Transverse colon (tissue), 4 donors: ENCODE measurements around the gene ZNF789.

Experiments
- EP300 ChIP-seq: sonication (generic); formaldehyde crosslinking; IDR thresholded peaks from one replicate; pipeline ENCODE4 v1.6.1; 2017; ENCODE audit warnings: antibody characterized with exemption, low read depth
- POLR2AphosphoS5 ChIP-seq, 3 donors: sonication (generic); formaldehyde crosslinking; IDR thresholded peaks; one replicate each; pipeline ENCODE4 v1.6.1; 2016; ENCODE audit warnings: antibody characterized with exemption in 3 of 3
- TF ChIP-seq, protein P1 (sequence below), 5 experiments: fragments of 200-600 bp in 3 of 5; fragments of 450-650 bp in 2 of 5; sonication (generic) in 3 of 5; IDR thresholded peaks; 1 replicate in 2 of 5; 2 replicates in 3 of 5; pipeline ENCODE4 v1.5.1; 2016 to 2017; ENCODE audit warnings: antibody characterized with exemption in 5 of 5, inconsistent platforms in 3 of 5, mild to moderate bottlenecking in 2 of 5, moderate library complexity in 1 of 5

DNA sequence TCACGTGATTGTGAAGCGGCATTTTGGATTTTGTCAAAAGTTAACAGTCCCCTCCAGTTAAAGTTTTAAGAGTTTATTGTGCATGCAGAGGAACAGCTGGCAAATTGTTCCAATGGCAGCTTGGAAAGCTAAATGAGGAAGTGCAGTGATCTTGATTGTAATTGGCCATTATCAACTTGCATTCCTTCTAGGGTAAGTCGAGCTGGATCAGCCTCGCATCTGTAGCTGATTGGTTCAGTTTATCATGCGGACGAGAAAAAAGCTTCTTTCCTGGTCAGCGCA is 566 bp downstream of the ZNF789 start:
- TF ChIP-seq, protein P1, sequence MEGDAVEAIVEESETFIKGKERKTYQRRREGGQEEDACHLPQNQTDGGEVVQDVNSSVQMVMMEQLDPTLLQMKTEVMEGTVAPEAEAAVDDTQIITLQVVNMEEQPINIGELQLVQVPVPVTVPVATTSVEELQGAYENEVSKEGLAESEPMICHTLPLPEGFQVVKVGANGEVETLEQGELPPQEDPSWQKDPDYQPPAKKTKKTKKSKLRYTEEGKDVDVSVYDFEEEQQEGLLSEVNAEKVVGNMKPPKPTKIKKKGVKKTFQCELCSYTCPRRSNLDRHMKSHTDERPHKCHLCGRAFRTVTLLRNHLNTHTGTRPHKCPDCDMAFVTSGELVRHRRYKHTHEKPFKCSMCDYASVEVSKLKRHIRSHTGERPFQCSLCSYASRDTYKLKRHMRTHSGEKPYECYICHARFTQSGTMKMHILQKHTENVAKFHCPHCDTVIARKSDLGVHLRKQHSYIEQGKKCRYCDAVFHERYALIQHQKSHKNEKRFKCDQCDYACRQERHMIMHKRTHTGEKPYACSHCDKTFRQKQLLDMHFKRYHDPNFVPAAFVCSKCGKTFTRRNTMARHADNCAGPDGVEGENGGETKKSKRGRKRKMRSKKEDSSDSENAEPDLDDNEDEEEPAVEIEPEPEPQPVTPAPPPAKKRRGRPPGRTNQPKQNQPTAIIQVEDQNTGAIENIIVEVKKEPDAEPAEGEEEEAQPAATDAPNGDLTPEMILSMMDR (IDR thresholded peaks at IDR 0.05) = no peak
- TF ChIP-seq POLR2AphosphoS5 (IDR thresholded peaks at IDR 0.05) = no peak
- no peak for TF ChIP-seq EP300
